Left ventricle myocardium inferior (tissue), 1 donor: ENCODE measurements around the gene IBA57. TPM values are rescaled to one million over a fixed set of nuclear protein-coding genes. Genes with fewer than 3 reads are reported as not detected.

ENCODE experiments used
- DNase-seq: peaks from one replicate; pipeline ENCODE4 v3.0.0-alpha.2; 2020
- H3K27ac ChIP-seq: fragments of 200-600 bp; replicated peaks from 2 replicates; pipeline ENCODE4 v1.8.0; 2021
- H3K27me3 ChIP-seq: fragments of 200-600 bp; 2 replicates; pipeline ENCODE4 v1.8.0; 2021; ENCODE audit warnings: low read depth
- H3K36me3 ChIP-seq: fragments of 200-600 bp; 2 replicates; pipeline ENCODE4 v1.8.0; 2021
- H3K4me1 ChIP-seq: fragments of 200-600 bp; 2 replicates; pipeline ENCODE4 v1.8.0; 2021
- H3K4me3 ChIP-seq: fragments of 200-600 bp; 2 replicates; pipeline ENCODE4 v1.8.0; 2021; ENCODE audit warnings: mild to moderate bottlenecking, moderate library complexity
- H3K9me3 ChIP-seq: fragments of 200-600 bp; replicated peaks from 2 replicates; pipeline ENCODE4 v1.8.0; 2021
- intact Hi-C: fragments of 100-400 bp; cut with micrococcal nuclease; formaldehyde crosslinking; loops from one replicate; pipeline ENCODE4 v1.11.0; 2022
- total RNA-seq: library from RNA; stranded (reverse); fragmentation: NEBNext Ultra II Directional; extraction: Animal tissue kit (Norgen Biotek cat#: 25700); gene quantifications from one replicate; pipeline ENCODE4 v1.2.1, GENCODE V29; 2021
- TF ChIP-seq, protein P1 (sequence below): fragments of 200-600 bp; IDR thresholded peaks from 2 replicates; pipeline ENCODE4 v1.8.0; 2021; ENCODE audit warnings: antibody characterized with exemption, mild to moderate bottlenecking, borderline replicate concordance
- donor health status: DM: no; HTN: yes; CAD: no; lungs with severe emphysema.

Gene IBA57
- total RNA-seq, 1 donor from 2014 or later, result 15.0 TPM

DNA sequence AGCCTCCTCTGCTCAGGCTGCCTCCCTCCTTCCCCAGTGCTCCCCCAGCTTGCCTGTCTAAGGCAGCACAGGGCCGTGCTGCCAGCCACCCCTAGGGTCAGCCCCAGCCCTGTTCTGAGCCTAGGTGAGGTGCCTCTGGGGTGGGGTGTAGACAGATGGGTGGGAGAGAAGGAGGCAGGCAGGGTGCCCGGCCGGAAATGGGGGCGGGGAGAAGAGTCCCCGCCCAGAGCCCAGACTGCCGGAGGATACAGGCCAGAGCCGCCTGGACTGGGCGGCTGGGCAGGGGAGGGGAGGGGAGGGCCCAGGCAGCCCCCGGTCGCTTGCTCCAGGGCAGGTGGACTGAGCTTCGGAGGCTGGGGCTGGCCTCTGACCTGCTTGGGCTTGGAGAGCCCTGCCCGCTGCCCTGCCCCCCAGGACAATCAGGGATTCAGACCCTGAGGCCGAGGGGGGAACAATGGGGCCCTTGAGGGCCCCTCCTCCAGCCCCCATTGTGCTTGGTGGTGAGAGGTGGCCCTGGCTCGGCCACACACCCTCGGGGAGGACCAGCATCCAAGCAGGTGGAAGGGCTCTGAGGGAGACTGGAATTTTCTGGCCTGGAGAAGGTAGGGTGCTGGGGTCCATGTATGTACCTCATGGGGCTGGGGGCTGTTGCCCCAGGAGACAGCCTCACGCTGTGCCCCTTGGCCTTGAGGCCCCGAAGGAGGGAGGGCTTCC lies 16.0 kb upstream of the IBA57 start, which contains the start of gene GJC2:
TSS of gene GJC2 (plus strand) at position 525 of the 714 bp plus-strand sequence. CDS start 7,829 bp downstream, outside the sequence.
- no peaks in the 10 kb centered on the region for H3K27me3 ChIP-seq
- peak; percentile 65 for DNase-seq
- H3K36me3 ChIP-seq, result peaks cover 37% of the 10 kb centered on the region
- H3K4me1 ChIP-seq, result peaks cover 71% of the 10 kb centered on the region
- no peaks in the 10 kb centered on the region for H3K9me3 ChIP-seq
- TF ChIP-seq, protein P1, sequence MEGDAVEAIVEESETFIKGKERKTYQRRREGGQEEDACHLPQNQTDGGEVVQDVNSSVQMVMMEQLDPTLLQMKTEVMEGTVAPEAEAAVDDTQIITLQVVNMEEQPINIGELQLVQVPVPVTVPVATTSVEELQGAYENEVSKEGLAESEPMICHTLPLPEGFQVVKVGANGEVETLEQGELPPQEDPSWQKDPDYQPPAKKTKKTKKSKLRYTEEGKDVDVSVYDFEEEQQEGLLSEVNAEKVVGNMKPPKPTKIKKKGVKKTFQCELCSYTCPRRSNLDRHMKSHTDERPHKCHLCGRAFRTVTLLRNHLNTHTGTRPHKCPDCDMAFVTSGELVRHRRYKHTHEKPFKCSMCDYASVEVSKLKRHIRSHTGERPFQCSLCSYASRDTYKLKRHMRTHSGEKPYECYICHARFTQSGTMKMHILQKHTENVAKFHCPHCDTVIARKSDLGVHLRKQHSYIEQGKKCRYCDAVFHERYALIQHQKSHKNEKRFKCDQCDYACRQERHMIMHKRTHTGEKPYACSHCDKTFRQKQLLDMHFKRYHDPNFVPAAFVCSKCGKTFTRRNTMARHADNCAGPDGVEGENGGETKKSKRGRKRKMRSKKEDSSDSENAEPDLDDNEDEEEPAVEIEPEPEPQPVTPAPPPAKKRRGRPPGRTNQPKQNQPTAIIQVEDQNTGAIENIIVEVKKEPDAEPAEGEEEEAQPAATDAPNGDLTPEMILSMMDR, result no peak
- H3K4me3 ChIP-seq, result peak within 1 kb of the TSS; percentile 59
- peak within 1 kb of the TSS; percentile 90 for H3K27ac ChIP-seq
- intact Hi-C loops, result no loop called here

GRCh38 chr1:228150120-228150460 lies 15.5 kb upstream of the IBA57 start:
- TF ChIP-seq, protein P1, result no peak
- Histone ChIP-seq H3K4me1 (peaks cover 66% of the 10 kb centered on the region), H3K4me3 (peak overlapping the region; percentile 59), H3K9me3 (no peaks in the 10 kb centered on the region), H3K27me3 (no peaks in the 10 kb centered on the region), H3K27ac (peak overlapping the region; percentile 90), H3K36me3 (peaks cover 37% of the 10 kb centered on the region)
- no peak for DNase-seq
- intact Hi-C loops, result no loop called here

DNA sequence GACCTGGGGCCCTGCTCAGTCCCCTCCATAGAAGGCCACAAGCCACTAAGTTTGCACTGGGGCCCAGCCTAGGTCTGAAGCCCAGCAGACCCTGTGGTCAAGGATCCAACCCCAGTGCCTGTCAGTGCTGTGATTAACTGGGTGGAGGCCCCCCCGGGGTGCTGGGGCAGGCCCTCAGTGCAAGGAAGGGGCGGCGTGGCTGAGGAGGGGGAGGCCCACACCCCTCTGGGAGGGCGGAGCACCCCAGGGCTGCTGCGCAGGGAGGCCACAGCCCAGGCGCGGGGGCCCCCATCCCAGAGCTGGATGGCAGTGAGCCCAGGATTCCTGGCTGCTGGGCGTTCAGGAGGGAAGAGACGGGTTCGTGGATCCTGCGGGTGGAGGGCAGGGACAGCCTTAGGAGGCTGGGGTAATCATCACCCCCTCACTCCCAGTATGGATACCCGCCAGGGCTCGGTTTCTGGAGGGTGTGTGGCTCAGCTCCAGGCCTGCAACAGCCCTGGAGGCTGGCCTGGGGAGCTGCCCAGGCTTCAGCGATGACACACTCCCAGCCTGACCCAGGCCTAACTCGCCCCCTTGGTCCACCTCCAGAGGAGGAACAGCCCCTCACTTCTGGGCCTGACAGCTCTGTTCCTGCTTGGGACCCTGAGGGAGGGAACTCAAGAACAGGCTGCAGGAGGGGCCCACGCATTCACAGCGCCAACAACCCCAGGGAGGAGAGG lies 15.0 kb upstream of the IBA57 start:
- Histone ChIP-seq H3K27ac (peak overlapping the region; percentile 90), H3K4me1 (peaks cover 61% of the 10 kb centered on the region), H3K4me3 (peak overlapping the region; percentile 59), H3K27me3 (no peaks in the 10 kb centered on the region), H3K9me3 (no peaks in the 10 kb centered on the region), H3K36me3 (peaks cover 31% of the 10 kb centered on the region)
- intact Hi-C loops, result no loop called here
- TF ChIP-seq, protein P1, result no peak
- peak; percentile 68 for DNase-seq

- H3K36me3 ChIP-seq, result peaks cover 26% of the 10 kb centered on the region
- peak; percentile 13 for DNase-seq
- H3K27me3 ChIP-seq, result no peaks in the 10 kb centered on the region
- H3K27ac ChIP-seq, result peak overlapping the region; percentile 90
- TF ChIP-seq, protein P1, result no peak
- intact Hi-C loops, result no loop called here
- peak overlapping the region; percentile 59 for H3K4me3 ChIP-seq
- peaks cover 59% of the 10 kb centered on the region for H3K4me1 ChIP-seq
- no peaks in the 10 kb centered on the region for H3K9me3 ChIP-seq
Measured at GRCh38 chr1:228151180-228151925, 14.3 kb upstream of the IBA57 start.

GRCh38 chr1:228152097-228152917 lies 13.3 kb upstream of the IBA57 start:
- Histone ChIP-seq H3K27me3 (no peaks in the 10 kb centered on the region), H3K27ac (peak overlapping the region; percentile 90), H3K9me3 (no peaks in the 10 kb centered on the region), H3K4me3 (no peak overlapping the region), H3K36me3 (peaks cover 17% of the 10 kb centered on the region), H3K4me1 (peaks cover 51% of the 10 kb centered on the region)
- TF ChIP-seq, protein P1, result no peak
- DNase-seq, result peak; percentile 15
- intact Hi-C loops, result no loop called here
